Stimulated activated memory B cell treated with anti-CD40 and anti-IgM and Interleukin-4, amounts not matched to agents 10 μg/mL and 1 μg/mL and 100 μg/mL, for 72 hours (primary cell): ENCODE measurements around the gene CDH24.

ENCODE experiments used
- ATAC-seq: fragments of 150-1000 bp; cut with Tn5 transposase; 2 replicates; pipeline ENCODE4 v1.10.0; 2021
- H3K27ac Mint-ChIP-seq: one replicate; pipeline ENCODE4 v1.8.0; 2022; ENCODE audit warnings: mild to moderate bottlenecking, mixed read lengths
- H3K27me3 Mint-ChIP-seq: one replicate; pipeline ENCODE4 v1.8.0; 2022; ENCODE audit warnings: mixed read lengths
- H3K36me3 Mint-ChIP-seq: one replicate; pipeline ENCODE4 v1.8.0; 2022; ENCODE audit warnings: mixed read lengths
- H3K4me1 Mint-ChIP-seq: one replicate; pipeline ENCODE4 v1.8.0; 2022; ENCODE audit warnings: mixed read lengths
- H3K4me3 Mint-ChIP-seq: one replicate; pipeline ENCODE4 v1.8.0; 2022; ENCODE audit warnings: mild to moderate bottlenecking, moderate library complexity, mixed read lengths
- H3K9me3 Mint-ChIP-seq: one replicate; pipeline ENCODE4 v1.8.0; 2022; ENCODE audit warnings: mixed read lengths

The CDH24 gene

GRCh38 chr14:23056956-23057756 lies at the start of gene CDH24:
CDH24 (minus strand) TSS chr14:23057520; CDS start chr14:23055733, 1,787 bp downstream.
- ATAC-seq: peak; percentile 79
- H3K27me3 Mint-ChIP-seq: peaks cover 12% of the 10 kb centered on the region
- peaks cover 27% of the 10 kb centered on the region for H3K36me3 Mint-ChIP-seq
- no peaks in the 10 kb centered on the region for H3K9me3 Mint-ChIP-seq
- H3K4me3 Mint-ChIP-seq: peak within 1 kb of the TSS; percentile 77
- H3K27ac Mint-ChIP-seq: peak within 1 kb of the TSS; percentile 53
- peaks cover 25% of the 10 kb centered on the region for H3K4me1 Mint-ChIP-seq

GRCh38 chr14:23106747-23107045 lies 49.4 kb upstream of the CDH24 start:
- ATAC-seq: no peak
- Mint-ChIP-seq H3K4me3 (no peak overlapping the region), H3K27ac (no peak overlapping the region), H3K9me3 (no peaks in the 10 kb centered on the region), H3K27me3 (no peaks in the 10 kb centered on the region), H3K36me3 (no peaks in the 10 kb centered on the region), H3K4me1 (peaks cover 7% of the 10 kb centered on the region)

- peaks cover 7% of the 10 kb centered on the region for H3K4me1 Mint-ChIP-seq
- no peak overlapping the region for H3K4me3 Mint-ChIP-seq
- no peaks in the 10 kb centered on the region for H3K36me3 Mint-ChIP-seq
- no peaks in the 10 kb centered on the region for H3K27me3 Mint-ChIP-seq
- no peaks in the 10 kb centered on the region for H3K9me3 Mint-ChIP-seq
- no peak for ATAC-seq
- H3K27ac Mint-ChIP-seq: no peak overlapping the region
Measured at GRCh38 chr14:23105348-23105824, 48.1 kb upstream of the CDH24 start.

- Mint-ChIP-seq H3K4me3 (no peak within 1 kb of the TSS), H3K4me1 (peaks cover 7% of the 10 kb centered on the region), H3K9me3 (no peaks in the 10 kb centered on the region), H3K27me3 (no peaks in the 10 kb centered on the region), H3K36me3 (peaks cover 5% of the 10 kb centered on the region), H3K27ac (no peak within 1 kb of the TSS)
- ATAC-seq: no peak
Measured at GRCh38 chr14:23104591-23105347, 47.4 kb upstream of the CDH24 start, which contains the start of gene CIROP. CIROP (minus strand) TSS chr14:23104989; CDS start chr14:23104920, 69 bp downstream.

GRCh38 chr14:23104070-23104590 lies 46.8 kb upstream of the CDH24 start:
- H3K27ac Mint-ChIP-seq: no peak overlapping the region

GRCh38 chr14:23103581-23103980 lies 46.3 kb upstream of the CDH24 start:
- no peak for ATAC-seq
- no peak overlapping the region for H3K27ac Mint-ChIP-seq
- no peak overlapping the region for H3K4me3 Mint-ChIP-seq
- H3K9me3 Mint-ChIP-seq: no peaks in the 10 kb centered on the region
- peaks cover 14% of the 10 kb centered on the region for H3K36me3 Mint-ChIP-seq
- peaks cover 7% of the 10 kb centered on the region for H3K4me1 Mint-ChIP-seq
- no peaks in the 10 kb centered on the region for H3K27me3 Mint-ChIP-seq

More at GRCh38 chr14:23104070-23104590, 46.8 kb upstream of the CDH24 start:
- Mint-ChIP-seq H3K9me3 (no peaks in the 10 kb centered on the region), H3K4me3 (no peak overlapping the region), H3K4me1 (peaks cover 7% of the 10 kb centered on the region), H3K36me3 (peaks cover 12% of the 10 kb centered on the region), H3K27me3 (no peaks in the 10 kb centered on the region)
- no peak for ATAC-seq

GRCh38 chr14:23102801-23103200 lies 45.5 kb upstream of the CDH24 start:
- no peaks in the 10 kb centered on the region for H3K9me3 Mint-ChIP-seq
- no peaks in the 10 kb centered on the region for H3K27me3 Mint-ChIP-seq
- peaks cover 8% of the 10 kb centered on the region for H3K4me1 Mint-ChIP-seq
- no peak for ATAC-seq
- H3K4me3 Mint-ChIP-seq: no peak overlapping the region
- H3K36me3 Mint-ChIP-seq: peaks cover 14% of the 10 kb centered on the region
- H3K27ac Mint-ChIP-seq: no peak overlapping the region

GRCh38 chr14:23101986-23102625 lies 44.8 kb upstream of the CDH24 start:
- H3K4me1 Mint-ChIP-seq: peaks cover 15% of the 10 kb centered on the region
- H3K27me3 Mint-ChIP-seq: no peaks in the 10 kb centered on the region
- no peak overlapping the region for H3K4me3 Mint-ChIP-seq
- H3K9me3 Mint-ChIP-seq: no peaks in the 10 kb centered on the region
- no peak for ATAC-seq
- H3K27ac Mint-ChIP-seq: no peak overlapping the region
- H3K36me3 Mint-ChIP-seq: peaks cover 21% of the 10 kb centered on the region

GRCh38 chr14:23101213-23101970 lies 44.1 kb upstream of the CDH24 start:
- no peak overlapping the region for H3K4me3 Mint-ChIP-seq
- H3K27me3 Mint-ChIP-seq: no peaks in the 10 kb centered on the region
- ATAC-seq: no peak
- peaks cover 23% of the 10 kb centered on the region for H3K36me3 Mint-ChIP-seq
- H3K4me1 Mint-ChIP-seq: peaks cover 19% of the 10 kb centered on the region
- H3K9me3 Mint-ChIP-seq: no peaks in the 10 kb centered on the region
- H3K27ac Mint-ChIP-seq: no peak overlapping the region

GRCh38 chr14:23099212-23099861 lies 42.0 kb upstream of the CDH24 start:
- H3K4me1 Mint-ChIP-seq: peaks cover 17% of the 10 kb centered on the region
- peaks cover 23% of the 10 kb centered on the region for H3K36me3 Mint-ChIP-seq
- no peak overlapping the region for H3K27ac Mint-ChIP-seq
- no peaks in the 10 kb centered on the region for H3K27me3 Mint-ChIP-seq
- H3K9me3 Mint-ChIP-seq: no peaks in the 10 kb centered on the region
- no peak overlapping the region for H3K4me3 Mint-ChIP-seq
- no peak for ATAC-seq

- H3K27ac Mint-ChIP-seq: no peak overlapping the region
- no peaks in the 10 kb centered on the region for H3K9me3 Mint-ChIP-seq
- H3K36me3 Mint-ChIP-seq: peaks cover 23% of the 10 kb centered on the region
- no peak overlapping the region for H3K4me3 Mint-ChIP-seq
- H3K4me1 Mint-ChIP-seq: peaks cover 23% of the 10 kb centered on the region
- no peaks in the 10 kb centered on the region for H3K27me3 Mint-ChIP-seq
- ATAC-seq: no peak
Measured at GRCh38 chr14:23097786-23098185, 40.5 kb upstream of the CDH24 start.

GRCh38 chr14:23095196-23096108 lies 38.1 kb upstream of the CDH24 start, which contains the start of gene C14orf119:
C14orf119 (plus strand) TSS chr14:23095505; CDS start chr14:23097659, 2,154 bp downstream.
- peaks cover 31% of the 10 kb centered on the region for H3K36me3 Mint-ChIP-seq
- peak; percentile 98 for ATAC-seq
- no peak within 1 kb of the TSS for H3K4me3 Mint-ChIP-seq

GRCh38 chr14:23094666-23095195 lies 37.4 kb upstream of the CDH24 start, which contains the start of gene ACIN1:
ACIN1 (minus strand) TSS chr14:23095136; CDS start chr14:23095112, 24 bp downstream.
- Mint-ChIP-seq H3K9me3 (no peaks in the 10 kb centered on the region), H3K4me1 (peaks cover 30% of the 10 kb centered on the region)

More at GRCh38 chr14:23095196-23096108, 38.1 kb upstream of the CDH24 start, which contains the start of gene C14orf119:
- Mint-ChIP-seq H3K9me3 (no peaks in the 10 kb centered on the region), H3K27ac (no peak within 1 kb of the TSS), H3K27me3 (no peaks in the 10 kb centered on the region), H3K4me1 (peaks cover 30% of the 10 kb centered on the region)

More at GRCh38 chr14:23094666-23095195, 37.4 kb upstream of the CDH24 start, which contains the start of gene ACIN1:
- H3K36me3 Mint-ChIP-seq: peaks cover 32% of the 10 kb centered on the region
- no peak within 1 kb of the TSS for H3K27ac Mint-ChIP-seq
- no peaks in the 10 kb centered on the region for H3K27me3 Mint-ChIP-seq
- H3K4me3 Mint-ChIP-seq: no peak within 1 kb of the TSS
- peak; percentile 62 for ATAC-seq
